ENCODE measurements around the gene ELF2.
"Not testable (repeated sequence)": the region's sequence is repeated elsewhere in the genome, so short reads cannot be mapped to it uniquely, and the experiment has no call there.

Gene ELF2

DNA sequence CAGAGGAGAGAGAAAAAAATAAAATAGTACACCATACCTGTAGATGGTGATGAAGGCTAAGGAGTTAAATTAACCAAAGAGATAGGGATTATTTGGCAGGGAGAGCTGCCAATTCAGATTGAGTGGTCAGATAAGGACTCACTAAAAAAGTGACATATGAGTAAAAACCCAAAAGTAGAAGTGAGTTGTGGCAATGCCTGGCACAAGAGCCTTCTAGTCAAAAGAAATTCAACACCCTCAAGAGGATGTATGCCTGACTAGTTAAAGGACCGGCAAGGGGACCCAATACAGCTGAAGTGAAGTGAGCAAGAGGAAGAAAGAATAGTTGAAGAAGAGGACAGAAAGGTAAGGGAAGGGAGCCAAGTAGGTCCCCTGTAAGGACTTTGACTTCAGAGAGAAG, 34.9 kb downstream of the ELF2 start:
- DNase-seq = no peak

- DNase-seq = no peak
Observed at GRCh38 chr4:139137763-139138162, 39.3 kb downstream of the ELF2 start.

- no peak for DNase-seq
Observed at GRCh38 chr4:139134403-139134802, 42.6 kb downstream of the ELF2 start.

GRCh38 chr4:139131209-139131870, 45.7 kb downstream of the ELF2 start:
- DNase-seq = no peak

- no peak for DNase-seq
Observed at GRCh38 chr4:139129206-139129605, 47.8 kb downstream of the ELF2 start.

- no peak for DNase-seq
Observed at GRCh38 chr4:139126898-139127297, 50.1 kb downstream of the ELF2 start.

DNA sequence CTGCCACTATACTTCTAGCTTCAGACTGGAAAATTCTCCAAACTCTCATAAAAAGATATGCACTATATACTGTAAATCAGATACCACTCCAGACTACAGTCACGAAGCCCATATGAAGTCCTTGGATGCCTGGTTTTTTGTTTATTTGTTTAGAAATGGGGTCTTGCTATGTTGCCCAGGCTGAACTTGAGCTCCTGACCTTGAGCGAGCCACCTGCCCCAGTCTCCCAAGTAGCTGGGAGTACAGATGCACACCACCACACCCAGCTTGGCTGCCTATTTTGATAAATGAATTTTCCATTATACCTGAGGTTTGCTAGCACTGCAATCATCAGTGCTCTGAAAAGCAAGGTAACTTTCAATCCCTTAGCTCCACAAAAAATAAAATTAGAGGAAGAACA, 53.1 kb downstream of the ELF2 start:
- no peak for DNase-seq

DNA sequence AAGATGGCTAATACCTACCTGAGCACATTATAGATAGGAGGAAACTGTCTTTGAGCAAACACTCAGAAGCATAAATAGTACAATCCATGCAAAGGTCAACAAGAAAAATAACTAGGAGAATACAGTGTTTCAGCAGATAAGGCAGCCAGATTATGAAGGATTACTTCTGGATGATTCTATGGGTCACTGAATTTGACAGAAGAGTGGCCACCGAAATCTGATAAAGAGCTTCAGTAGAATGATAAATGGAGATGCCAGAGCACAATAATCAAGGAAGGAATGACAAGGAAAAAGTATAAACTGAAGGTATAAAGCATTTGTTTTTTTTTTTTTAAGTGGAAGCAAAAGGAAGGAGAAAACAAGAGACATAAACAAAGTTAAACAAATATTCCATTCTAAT, 58.7 kb downstream of the ELF2 start:
- DNase-seq = no peak

- no peak for DNase-seq
Observed at GRCh38 chr4:139115226-139115625, 61.8 kb downstream of the ELF2 start.

DNA sequence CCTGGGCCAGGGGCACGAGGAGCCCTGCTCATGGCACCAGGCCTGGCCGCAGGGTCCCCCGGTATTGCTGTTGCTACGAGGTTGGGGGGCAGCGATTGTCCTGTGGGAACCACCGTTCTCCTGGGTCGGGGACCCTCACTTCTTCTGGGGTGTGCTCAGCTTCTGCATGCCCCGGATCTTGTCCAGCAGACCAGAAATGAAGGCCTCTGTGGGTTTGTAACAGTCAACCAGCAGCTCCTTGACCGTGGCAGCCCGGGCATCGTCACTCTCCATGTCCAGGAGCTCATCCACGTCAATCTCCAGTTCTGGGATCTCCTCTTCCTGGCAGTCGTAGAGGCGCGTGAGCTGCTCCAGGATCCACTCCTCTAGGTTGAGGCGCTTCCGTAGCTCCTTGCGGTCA, 62.2 kb downstream of the ELF2 start:
- DNase-seq = not testable (repeated sequence)

GRCh38 chr4:139112650-139113049, 64.4 kb downstream of the ELF2 start:
- no peak for DNase-seq

DNA sequence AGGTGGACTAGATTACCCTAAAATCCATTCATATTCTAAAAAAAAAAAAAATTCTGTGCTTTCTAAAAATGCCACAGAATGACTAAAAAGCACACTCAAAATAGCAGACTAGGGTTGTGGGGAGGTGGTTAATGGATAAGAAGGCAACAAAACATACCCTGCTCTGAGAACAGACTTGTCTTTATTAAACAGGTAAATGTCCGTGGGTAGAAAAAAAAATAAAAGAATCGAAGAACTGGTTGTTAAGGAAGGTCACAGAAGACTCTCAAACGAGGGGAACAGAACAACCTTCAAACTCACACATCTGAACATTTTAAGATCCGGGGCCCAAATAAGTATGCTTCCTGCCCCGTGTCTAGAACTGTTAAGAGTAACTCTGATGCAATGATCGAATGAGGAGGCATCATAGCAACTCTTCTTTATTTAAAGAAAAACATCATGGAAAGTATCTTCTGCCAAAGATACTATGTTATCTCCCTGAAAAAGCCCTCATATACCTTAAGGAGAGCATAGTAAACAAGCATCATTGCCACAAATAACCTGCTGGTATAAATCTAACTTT, 68.4 kb downstream of the ELF2 start:
- no peak for DNase-seq

- peak; percentile 72 for DNase-seq
Observed at GRCh38 chr4:139099366-139099982, 77.5 kb downstream of the ELF2 start.

- no peak for DNase-seq
Observed at GRCh38 chr4:139092271-139092670, 84.7 kb downstream of the ELF2 start.

- DNase-seq = peak; percentile 6
Observed at GRCh38 chr4:139085141-139085540, 91.9 kb downstream of the ELF2 start.

- no peak for DNase-seq
Observed at GRCh38 chr4:139084804-139085093, 92.3 kb downstream of the ELF2 start.

DNA sequence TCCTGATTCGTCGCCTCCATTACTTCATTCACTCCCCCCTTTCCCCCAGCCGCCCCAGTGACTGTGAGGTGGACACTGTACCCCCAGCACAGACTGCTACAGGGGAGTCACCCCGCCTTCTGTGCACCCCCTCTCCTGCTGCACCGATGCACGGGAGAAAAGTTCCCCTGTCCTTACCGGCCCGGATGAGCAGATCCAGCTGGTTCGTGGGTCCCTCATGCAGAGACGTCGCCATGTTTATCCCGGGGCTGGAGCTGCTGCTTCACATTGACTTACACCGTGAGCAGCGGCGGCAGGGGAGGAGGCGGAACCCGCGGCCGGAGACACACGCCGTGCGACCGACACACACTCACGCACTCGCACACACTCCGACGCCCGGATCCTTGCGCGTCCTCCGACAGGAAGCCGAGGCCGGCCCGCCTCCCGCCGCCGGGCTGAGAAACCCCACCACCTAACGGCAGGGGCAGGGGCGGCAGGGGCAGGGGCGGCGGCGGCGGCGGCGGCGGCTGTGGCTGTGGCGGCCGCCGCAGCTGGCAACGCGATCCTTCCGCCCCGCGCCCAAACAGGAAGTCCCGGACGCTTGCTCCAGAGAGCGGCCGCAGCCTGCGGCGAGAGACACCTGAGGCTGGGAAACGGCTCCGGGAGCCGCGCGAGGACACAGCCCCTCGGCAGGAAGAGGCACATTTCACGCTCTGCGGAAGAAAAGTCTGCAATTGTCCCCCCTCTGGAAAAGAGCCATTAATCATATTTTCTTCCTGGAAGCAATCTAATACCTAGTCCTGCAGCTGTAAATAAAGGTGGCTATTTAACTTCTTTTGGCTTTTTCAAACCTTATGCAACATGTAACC, 92.8 kb downstream of the ELF2 start:
- peak; percentile 76 for DNase-seq

DNA sequence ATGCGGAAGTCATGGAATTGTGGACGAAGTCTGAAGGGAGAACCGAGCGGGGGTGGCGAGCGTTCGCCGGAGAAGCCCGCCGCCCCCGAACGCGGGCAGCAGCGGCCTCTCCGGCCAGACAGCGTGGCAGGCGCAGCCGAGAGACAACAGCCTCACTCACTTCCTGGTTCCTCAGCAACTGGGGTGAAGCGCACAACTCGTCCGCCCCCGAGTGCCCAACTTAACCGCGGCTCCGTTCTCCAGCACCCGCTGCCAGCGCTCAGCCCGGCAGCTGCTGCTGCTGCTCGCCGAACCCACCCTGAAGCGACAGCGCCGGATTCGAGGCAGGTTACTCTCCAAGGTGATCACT, 93.4 kb downstream of the ELF2 start:
- DNase-seq = peak; percentile 47

- peak; percentile 95 for DNase-seq
Observed at GRCh38 chr4:139082750-139083606, 94.0 kb downstream of the ELF2 start.

DNA sequence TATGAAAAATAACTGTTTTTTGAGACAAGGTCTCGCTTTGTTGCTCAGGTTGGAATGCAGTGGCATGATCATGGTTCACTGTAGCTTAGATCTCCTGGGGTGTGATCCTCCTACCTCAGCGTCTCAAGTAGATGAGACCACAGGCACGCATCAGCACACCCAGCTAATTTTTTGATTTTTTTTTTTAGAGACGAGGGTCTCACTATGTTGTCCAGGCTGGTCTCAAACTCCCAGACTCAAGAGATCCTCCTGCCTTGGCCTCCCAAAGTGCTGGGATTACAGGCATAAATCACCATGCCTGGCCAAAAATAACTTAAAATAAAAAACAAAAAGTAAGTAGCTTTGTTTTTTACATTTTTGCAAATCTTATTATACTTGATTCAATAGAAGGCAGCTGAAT, 98.1 kb downstream of the ELF2 start:
- no peak for DNase-seq

- DNase-seq = no peak
Observed at GRCh38 chr4:139077567-139078355, 99.3 kb downstream of the ELF2 start.

Data from NCI-H1105 treated with DMSO at 0.1 percent for 48 hours (cell line).